Left renal cortex interstitium (tissue), 4 donors: ENCODE data around the gene HMGCL. TPM values are rescaled to one million over a fixed set of nuclear protein-coding genes. Genes with fewer than 3 reads are reported as not detected.
A peak's percentile ranks its signal among the peaks of the same experiment; 100 is the strongest.

ENCODE experiments used
- DNase-seq, 4 donors: peaks; one replicate each; pipeline ENCODE4 v3.0.0-alpha.2; 2013; ENCODE audit warnings: low read depth in 4 of 4, low spot score in 2 of 4, missing footprints in 1 of 4
- polyA plus RNA-seq, 4 donors: library from polyadenylated mRNA; unstranded; fragments of 120-200 nt; gene quantifications; one replicate each; pipeline ENCODE4 v1.2.1, GENCODE V29; 2013; ENCODE audit not compliant: insufficient read length in 4 of 4

HMGCL gene
- polyA plus RNA-seq, 4 donors: 64.3 to 78.8 (median 75.1) TPM

DNA sequence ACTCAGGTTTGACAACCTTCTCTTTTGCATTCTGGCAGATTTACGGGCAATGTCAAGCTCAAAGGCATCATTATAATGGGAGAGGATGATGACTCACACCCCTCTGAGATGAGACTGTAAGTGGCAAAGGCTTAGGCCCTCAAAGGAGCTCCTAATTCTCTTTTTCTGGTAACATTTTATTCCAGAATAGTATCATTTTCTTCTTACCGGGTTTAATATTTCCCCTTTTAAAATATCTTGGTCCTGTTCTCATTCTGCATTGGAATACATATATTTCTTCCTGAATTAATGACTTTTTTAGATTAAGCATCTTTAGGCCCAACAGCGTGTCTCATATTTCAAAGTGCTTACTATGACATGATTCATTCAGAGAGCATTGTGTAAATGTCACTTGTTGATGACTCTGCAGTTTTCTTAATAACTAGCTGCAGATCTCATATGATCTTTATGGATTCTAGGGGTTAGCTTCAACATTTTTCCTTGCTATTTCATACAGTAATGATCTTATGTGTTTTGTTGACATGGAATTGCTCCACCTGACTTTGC, 45.3 kb downstream of the HMGCL start:
- no peak for DNase-seq

DNA sequence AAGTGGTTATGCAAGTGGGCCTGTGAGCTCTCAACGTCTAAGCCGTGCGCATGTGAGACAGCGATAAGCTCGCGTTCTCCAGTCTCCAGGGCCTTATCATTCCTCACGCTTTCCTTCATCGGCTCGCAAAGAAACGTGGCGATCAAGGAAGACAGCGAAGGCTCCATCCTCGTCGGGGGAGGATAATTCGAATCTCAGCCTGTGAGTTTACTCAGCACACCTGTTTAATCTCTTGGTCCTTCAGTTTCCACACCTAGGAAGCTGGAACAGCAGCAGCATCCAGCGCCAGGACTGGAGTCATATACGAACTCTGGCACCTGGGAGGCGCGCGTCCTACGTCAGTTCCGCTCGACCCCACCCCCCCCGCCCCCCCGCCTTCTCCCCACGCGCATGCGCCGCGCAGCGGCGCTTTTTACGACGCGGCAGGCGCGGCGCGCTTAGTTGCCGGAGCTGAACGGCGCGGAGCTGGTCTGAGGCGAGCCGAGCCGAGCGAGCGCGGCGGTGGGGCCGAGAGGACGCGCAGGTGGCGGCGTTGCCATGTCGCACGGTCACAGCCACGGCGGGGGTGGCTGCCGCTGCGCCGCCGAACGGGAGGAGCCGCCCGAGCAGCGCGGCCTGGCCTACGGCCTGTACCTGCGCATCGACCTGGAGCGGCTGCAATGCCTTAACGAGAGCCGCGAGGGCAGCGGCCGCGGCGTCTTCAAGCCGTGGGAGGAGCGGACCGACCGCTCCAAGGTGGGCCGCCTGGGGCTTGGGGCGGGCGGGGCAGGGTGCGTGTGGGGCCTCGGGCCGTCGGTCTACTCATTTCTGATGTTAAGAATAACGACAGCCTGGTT, 47.0 kb downstream of the HMGCL start, which contains the start of gene PITHD1:
TSS of gene PITHD1 (plus strand) at position 440 of the 836 bp plus-strand sequence. CDS start at position 538, 98 bp downstream.
- peak in 3 of 4 donors; percentile 79 to 87 (median 80) for DNase-seq

DNA sequence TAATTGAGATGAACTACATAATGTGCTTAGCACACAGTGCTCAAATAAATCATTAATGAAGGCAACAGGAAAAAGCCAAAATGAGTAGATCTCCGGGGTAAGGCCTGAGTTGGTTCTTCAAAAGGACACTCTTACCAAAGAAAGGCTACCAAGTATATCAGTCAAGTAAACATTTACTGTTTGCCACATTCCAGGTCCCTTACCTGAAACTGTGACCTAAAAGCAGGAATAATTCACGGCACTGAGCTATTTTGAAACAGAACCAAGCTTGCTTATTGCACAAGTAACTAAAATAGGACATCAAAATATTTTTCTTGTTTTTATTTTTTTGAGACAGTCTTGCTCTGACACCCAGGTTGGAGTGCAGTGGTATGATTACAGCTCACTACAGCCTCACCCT, 49.0 kb downstream of the HMGCL start:
- no peak for DNase-seq

DNA sequence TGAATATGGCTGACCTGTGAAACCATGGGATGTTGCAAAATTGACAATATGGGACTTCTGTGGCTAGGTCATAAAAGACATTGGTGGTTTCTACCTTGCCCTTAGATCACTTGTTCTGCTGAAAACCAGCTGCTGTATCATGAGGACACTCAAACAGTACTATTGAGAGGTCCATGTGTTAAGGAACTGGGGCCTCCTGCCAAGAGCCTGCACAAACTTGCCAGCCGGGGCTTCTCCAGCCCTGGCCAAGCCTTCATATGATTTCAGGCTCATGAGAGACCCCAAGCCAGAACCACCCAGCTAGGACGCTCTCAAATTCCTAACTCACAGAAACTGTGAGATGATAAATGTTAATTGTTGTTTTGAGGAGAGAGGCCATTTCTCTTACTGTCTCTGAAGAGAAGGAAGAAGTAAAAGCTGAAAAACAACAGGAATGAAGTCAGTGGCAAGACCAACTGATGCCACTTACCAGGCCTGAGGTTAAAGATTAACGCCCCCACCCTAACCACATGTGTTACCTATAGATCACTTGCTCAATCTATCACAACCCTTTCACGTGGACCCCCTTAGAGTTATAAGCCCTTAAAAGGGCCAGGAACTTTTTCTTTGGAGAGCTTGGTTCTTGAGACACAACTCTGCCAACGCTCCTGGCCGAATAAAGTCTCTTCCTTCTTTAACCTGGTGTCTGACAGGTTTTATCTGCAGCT, 50.9 kb downstream of the HMGCL start:
- no peak for DNase-seq

DNA sequence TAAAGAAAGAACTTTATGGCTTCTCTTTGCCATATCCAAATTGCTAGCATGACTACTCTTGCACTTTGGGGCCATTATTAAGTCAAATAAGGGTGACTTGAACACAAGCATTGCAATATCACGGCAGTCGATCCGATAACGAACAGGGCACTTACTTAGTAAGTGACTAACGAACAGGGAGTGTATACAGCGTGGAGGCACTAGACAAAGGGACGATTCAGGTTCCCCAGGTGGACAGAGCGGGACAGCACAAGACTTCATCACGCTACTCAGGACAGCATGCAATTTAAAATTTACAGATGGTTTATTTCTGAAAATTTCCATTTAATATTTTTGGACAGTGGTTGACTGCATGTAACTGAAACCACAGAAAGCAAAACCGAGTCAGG, 52.4 kb downstream of the HMGCL start:
- no peak for DNase-seq

DNA sequence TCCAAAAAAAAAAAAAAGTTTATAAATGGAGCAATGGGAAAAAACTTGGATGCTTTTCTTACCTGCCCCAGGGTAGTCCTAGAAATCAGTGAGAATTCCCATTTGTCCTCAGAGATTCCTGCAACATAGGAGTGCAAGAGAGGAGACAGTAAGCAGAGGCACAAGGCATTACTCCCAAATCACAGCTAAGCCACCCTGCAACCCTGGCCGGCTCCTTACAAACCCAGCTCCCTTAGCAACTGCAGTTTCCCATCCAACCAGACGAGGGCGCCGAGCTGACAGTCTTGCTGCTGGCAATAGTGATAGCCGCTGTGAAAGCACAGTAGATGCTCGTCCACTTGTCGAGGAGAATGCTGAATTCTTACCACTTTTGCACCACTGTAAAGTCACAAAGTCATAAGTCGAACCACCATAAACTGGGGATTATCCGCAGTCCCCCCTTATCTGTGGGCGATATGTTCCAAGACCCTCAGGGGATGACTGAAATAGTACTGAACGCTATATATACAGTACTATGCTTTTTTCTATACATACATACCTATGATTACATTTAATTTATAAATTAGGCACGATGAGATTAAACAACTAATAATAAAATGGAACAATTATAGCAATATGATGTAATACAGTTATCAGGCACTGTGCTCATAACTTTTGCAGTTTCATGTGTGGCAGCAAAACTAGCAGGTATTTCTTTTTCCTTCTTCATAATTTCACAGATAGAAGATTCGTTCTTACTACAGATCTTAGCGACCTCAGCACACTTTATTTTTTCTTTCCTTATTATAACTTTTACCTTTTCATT, 53.0 kb downstream of the HMGCL start:
- peak in 1 of 4 donors; percentile 77 for DNase-seq

DNA sequence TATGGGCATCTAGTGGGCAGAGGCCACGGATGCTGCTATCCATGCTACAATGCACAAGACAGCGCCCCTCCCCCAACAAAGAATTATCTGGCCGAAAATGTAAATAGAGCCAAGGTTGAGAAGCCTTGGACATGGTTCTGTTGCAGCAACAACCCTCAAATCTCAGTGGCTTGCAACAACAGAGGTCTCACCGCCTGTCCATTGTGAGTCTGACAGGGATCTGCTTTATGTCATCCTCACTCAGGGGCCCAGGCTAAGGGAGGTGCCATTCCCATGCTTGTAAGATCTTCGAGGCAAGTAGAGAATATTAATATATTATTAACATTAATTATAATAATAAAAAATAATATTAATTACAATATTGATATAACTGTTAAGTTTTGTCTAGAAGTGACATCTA, 56.5 kb downstream of the HMGCL start:
- DNase-seq: no peak

DNA sequence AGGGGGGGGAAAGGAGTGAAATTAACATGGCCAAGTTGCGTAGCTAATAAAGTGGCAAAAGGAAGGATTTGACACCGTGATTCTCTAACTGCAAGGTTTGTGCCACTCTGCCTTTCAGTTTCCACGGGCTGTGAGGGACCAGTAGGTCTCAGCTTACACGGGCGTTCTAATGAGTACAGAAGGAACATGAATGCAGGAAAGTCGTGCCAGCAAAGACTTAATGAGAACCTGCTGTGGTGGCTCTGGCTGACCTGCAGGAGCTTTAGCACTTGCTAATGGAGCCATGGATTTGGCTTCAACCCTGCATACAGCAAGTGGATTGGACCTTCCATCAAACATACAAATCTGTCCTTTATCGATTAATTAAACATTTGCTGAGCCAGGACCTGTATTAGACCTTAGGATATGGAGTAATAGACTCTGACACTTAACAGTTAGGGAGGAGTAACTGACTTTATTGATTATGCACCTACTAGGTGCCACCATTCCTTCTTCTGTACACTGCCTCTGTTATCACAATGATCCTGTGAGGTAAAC, 62.1 kb downstream of the HMGCL start:
- DNase-seq: no peak

DNA sequence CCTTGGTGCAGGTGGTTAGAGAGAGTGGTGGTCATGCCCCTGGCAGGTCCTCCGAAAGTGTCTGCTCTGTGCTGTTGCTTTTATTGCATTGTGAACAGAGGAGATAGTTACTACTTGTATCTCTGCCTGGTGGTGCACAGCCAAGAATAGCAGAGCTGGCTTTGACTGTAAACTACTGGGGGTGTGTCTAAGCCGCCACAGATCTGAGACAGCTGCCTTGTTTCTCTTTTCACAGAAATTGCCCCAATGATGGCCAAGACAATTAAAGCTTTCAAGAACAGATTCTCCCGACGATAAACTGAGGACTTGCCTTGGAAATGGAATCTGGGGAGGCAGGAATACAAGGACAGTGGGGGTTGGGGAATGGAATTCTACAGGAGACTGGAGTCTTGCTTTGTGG, 66.0 kb downstream of the HMGCL start:
- DNase-seq: peak in 1 of 4 donors; percentile 20

DNA sequence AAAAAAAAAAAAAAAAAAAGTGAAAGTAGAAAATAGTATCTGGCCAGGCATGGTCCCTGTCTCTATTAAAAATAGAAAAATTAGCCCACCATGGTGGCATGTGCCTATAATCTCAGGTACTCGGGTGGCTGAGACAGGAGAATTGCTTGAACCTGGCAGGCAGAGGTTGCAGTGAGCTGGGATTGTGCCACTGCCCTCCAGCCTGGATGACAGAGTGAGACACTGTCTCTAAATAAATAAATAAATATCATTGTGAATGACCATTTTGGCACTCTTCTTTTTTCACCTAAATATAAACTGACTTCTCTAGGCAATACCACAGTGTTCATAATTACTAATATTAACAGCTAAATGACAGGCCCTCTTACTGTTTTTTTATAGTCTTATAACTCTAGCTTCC, 67.4 kb downstream of the HMGCL start:
- no peak for DNase-seq

DNA sequence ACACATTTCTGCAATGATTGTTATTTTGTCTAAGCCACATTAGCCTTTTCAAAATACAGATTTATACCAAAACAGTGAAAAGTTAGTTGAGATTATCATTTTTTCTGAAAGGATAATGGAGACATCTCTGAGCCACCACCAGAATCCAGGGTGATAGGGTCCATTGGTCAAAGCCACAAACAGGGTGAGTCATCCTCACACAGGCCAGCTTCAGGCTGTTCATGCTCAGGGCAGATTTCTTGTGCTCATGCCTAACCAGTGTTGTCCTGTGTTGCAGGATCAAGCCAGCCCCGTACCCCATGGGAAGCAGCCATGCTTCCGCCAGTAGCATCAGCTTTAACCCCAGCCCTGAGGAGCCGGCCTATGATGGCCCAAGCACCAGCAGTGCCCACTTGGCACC, 68.6 kb downstream of the HMGCL start:
- DNase-seq: no peak

DNA sequence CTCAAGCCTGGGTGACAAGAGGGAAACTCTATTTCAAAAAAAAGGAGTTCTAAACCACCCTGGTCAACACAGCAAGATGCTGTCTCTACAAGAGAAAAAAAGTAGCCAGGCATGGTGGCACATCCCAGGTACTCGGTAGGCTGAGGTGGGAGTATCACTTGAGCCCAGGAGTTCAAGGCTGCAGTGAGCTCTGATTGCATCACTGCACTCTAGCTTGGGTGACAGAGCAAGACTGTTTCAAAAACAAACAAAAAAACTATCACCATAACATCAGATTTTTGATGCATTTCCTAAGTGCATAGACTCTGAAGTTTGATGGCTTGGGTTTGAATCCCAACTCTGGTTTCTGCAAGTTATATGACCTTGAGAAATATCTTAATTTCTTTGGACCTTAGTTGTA, 72.3 kb downstream of the HMGCL start:
- DNase-seq: no peak

Other genes with a start within 250 kb of the HMGCL start
- 1,000 to 10,000 TPM; 2,046 to 2,991 (median 2,419) TPM for gene RPL11, start 133.6 kb downstream of the HMGCL start, polyA plus RNA-seq
- gene ELOA, start 82.0 kb downstream of the HMGCL start, polyA plus RNA-seq: 10 to 100 TPM; 30.4 to 36.3 (median 34.4) TPM
- gene PITHD1, start 47.0 kb downstream of the HMGCL start, polyA plus RNA-seq: 10 to 100 TPM; 55.1 to 65.4 (median 62.6) TPM
- gene LYPLA2, start 34.3 kb downstream of the HMGCL start, polyA plus RNA-seq: 10 to 100 TPM; 60.2 to 87.1 (median 75.5) TPM
- 10 to 100 TPM; 30.1 to 42.8 (median 38.0) TPM for gene GALE, start 24.7 kb downstream of the HMGCL start, polyA plus RNA-seq
- 10 to 100 TPM; 38.0 to 57.0 (median 43.2) TPM for gene FUCA1, start 42.9 kb upstream of the HMGCL start, polyA plus RNA-seq
- gene CNR2, start 87.9 kb upstream of the HMGCL start, polyA plus RNA-seq: under 1 TPM; 0.04 to 0.09 (median 0.06) TPM
- 100 to 1,000 TPM; 203 to 256 (median 215) TPM for gene PNRC2, start 134.4 kb upstream of the HMGCL start, polyA plus RNA-seq
- 100 to 1,000 TPM; 167 to 279 (median 223) TPM for gene SRSF10, start 154.9 kb upstream of the HMGCL start, polyA plus RNA-seq